ENCODE results near the gene THBS1.

The THBS1 gene

DNA sequence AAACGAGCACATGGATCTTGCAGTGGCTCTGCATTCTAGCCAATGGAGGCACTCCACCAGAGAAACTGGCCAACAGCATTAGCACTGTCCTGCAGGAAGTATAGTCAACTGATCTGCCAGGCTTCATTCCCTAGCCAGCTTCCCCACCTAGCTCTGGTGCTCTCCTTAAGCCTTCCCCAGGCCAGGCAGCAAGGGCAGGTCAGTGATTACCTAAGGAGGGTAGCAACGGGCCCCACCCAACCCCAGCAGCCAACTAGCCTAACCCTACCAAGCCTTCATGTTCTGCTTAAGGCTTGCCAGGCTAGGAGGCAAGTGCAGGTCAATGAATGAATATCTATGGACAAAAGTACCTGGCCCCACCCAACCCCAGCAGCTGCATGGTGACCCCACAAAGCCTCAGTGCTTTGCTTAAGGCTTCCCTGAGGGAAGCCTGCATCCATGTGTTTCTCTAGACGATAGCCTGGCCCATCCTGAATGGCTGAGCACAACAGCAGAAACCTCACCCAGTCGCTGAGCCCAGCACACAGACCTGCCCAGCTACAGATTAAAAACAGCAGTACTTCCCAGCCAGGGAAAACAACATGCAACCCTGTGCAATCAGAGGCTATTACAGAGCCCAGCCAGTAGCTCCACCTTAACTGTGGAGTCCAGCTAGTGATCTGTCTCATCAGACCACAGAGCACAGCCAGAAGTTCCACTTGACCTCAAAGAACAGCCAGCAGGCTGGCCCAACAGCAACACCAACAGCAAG, 28.5 kb downstream of the THBS1 start:
- Histone ChIP-seq H2AFZ (ENCODE audit: low read depth, low read length) (no peak overlapping the region), H3K4me1 (ENCODE audit: insufficient read depth, low read length) (no peaks in the 10 kb centered on the region), H3K4me3 (ENCODE audit: low read length) (no peak overlapping the region), H3K27me3 (ENCODE audit: insufficient read depth, low read length) (no peaks in the 10 kb centered on the region), H3K36me3 (ENCODE audit: insufficient read depth, low read length) (no peaks in the 10 kb centered on the region), H3K9me3 (ENCODE audit: low read length) (peaks cover 8% of the 10 kb centered on the region)

- no peaks in the 10 kb centered on the region for H3K27me3 ChIP-seq (ENCODE audit: insufficient read depth, low read length)
- H3K9me3 ChIP-seq (ENCODE audit: low read length), result peaks cover 8% of the 10 kb centered on the region
- no peak overlapping the region for H2AFZ ChIP-seq (ENCODE audit: low read depth, low read length)
- H3K36me3 ChIP-seq (ENCODE audit: insufficient read depth, low read length), result no peaks in the 10 kb centered on the region
- H3K4me3 ChIP-seq (ENCODE audit: low read length), result no peak overlapping the region
- no peaks in the 10 kb centered on the region for H3K4me1 ChIP-seq (ENCODE audit: insufficient read depth, low read length)
Observed at GRCh38 chr15:39610665-39611064, 29.8 kb downstream of the THBS1 start.

GRCh38 chr15:39613271-39613670, 32.4 kb downstream of the THBS1 start:
- no peaks in the 10 kb centered on the region for H3K27me3 ChIP-seq (ENCODE audit: insufficient read depth, low read length)
- H3K4me1 ChIP-seq (ENCODE audit: insufficient read depth, low read length), result no peaks in the 10 kb centered on the region
- no peaks in the 10 kb centered on the region for H3K36me3 ChIP-seq (ENCODE audit: insufficient read depth, low read length)
- H3K4me3 ChIP-seq (ENCODE audit: low read length), result no peak overlapping the region
- no peak overlapping the region for H2AFZ ChIP-seq (ENCODE audit: low read depth, low read length)
- H3K9me3 ChIP-seq (ENCODE audit: low read length), result peaks cover 8% of the 10 kb centered on the region

GRCh38 chr15:39613861-39614260, 33.0 kb downstream of the THBS1 start:
- H3K4me3 ChIP-seq (ENCODE audit: low read length), result no peak overlapping the region
- no peak overlapping the region for H2AFZ ChIP-seq (ENCODE audit: low read depth, low read length)
- H3K27me3 ChIP-seq (ENCODE audit: insufficient read depth, low read length), result no peaks in the 10 kb centered on the region
- no peaks in the 10 kb centered on the region for H3K36me3 ChIP-seq (ENCODE audit: insufficient read depth, low read length)
- peaks cover 8% of the 10 kb centered on the region for H3K9me3 ChIP-seq (ENCODE audit: low read length)
- no peaks in the 10 kb centered on the region for H3K4me1 ChIP-seq (ENCODE audit: insufficient read depth, low read length)

GRCh38 chr15:39616731-39617455, 36.0 kb downstream of the THBS1 start:
- Histone ChIP-seq H3K9me3 (ENCODE audit: low read length) (peaks cover 2% of the 10 kb centered on the region), H3K4me3 (ENCODE audit: low read length) (no peak overlapping the region), H2AFZ (ENCODE audit: low read depth, low read length) (no peak overlapping the region), H3K27me3 (ENCODE audit: insufficient read depth, low read length) (no peaks in the 10 kb centered on the region), H3K4me1 (ENCODE audit: insufficient read depth, low read length) (no peaks in the 10 kb centered on the region), H3K36me3 (ENCODE audit: insufficient read depth, low read length) (no peaks in the 10 kb centered on the region)

GRCh38 chr15:39618063-39618823, 37.4 kb downstream of the THBS1 start:
- Histone ChIP-seq H3K27me3 (ENCODE audit: insufficient read depth, low read length) (no peaks in the 10 kb centered on the region), H3K9me3 (ENCODE audit: low read length) (peaks cover 2% of the 10 kb centered on the region), H3K36me3 (ENCODE audit: insufficient read depth, low read length) (no peaks in the 10 kb centered on the region), H3K4me3 (ENCODE audit: low read length) (no peak overlapping the region), H2AFZ (ENCODE audit: low read depth, low read length) (no peak overlapping the region), H3K4me1 (ENCODE audit: insufficient read depth, low read length) (no peaks in the 10 kb centered on the region)

GRCh38 chr15:39621210-39621609, 40.3 kb downstream of the THBS1 start:
- no peaks in the 10 kb centered on the region for H3K36me3 ChIP-seq (ENCODE audit: insufficient read depth, low read length)
- H3K27me3 ChIP-seq (ENCODE audit: insufficient read depth, low read length), result no peaks in the 10 kb centered on the region
- no peaks in the 10 kb centered on the region for H3K4me1 ChIP-seq (ENCODE audit: insufficient read depth, low read length)
- no peak overlapping the region for H2AFZ ChIP-seq (ENCODE audit: low read depth, low read length)
- H3K4me3 ChIP-seq (ENCODE audit: low read length), result no peak overlapping the region
- H3K9me3 ChIP-seq (ENCODE audit: low read length), result peaks cover under 1% of the 10 kb centered on the region

DNA sequence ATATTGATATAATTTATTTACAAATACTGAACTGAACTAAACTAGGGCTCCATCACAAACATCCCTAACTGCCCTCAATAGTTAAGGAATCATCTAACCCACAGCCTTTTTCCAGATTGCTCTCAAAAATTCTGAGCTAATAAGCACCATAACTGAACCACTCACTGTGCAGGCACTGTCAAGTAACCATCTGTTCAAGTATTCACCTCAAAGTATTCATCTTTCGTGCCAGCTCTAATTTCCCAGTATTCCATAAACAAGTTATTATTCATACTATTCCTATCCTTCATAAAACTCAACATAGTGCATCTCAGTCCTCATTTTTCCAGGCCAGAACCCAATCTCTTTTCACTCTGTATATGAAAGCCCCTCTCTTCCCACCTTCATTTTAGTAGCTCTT, 41.1 kb downstream of the THBS1 start:
- Histone ChIP-seq H3K4me1 (ENCODE audit: insufficient read depth, low read length) (no peaks in the 10 kb centered on the region), H3K9me3 (ENCODE audit: low read length) (peaks cover 4% of the 10 kb centered on the region), H3K27me3 (ENCODE audit: insufficient read depth, low read length) (no peaks in the 10 kb centered on the region), H2AFZ (ENCODE audit: low read depth, low read length) (no peak overlapping the region), H3K4me3 (ENCODE audit: low read length) (no peak overlapping the region), H3K36me3 (ENCODE audit: insufficient read depth, low read length) (no peaks in the 10 kb centered on the region)

DNA sequence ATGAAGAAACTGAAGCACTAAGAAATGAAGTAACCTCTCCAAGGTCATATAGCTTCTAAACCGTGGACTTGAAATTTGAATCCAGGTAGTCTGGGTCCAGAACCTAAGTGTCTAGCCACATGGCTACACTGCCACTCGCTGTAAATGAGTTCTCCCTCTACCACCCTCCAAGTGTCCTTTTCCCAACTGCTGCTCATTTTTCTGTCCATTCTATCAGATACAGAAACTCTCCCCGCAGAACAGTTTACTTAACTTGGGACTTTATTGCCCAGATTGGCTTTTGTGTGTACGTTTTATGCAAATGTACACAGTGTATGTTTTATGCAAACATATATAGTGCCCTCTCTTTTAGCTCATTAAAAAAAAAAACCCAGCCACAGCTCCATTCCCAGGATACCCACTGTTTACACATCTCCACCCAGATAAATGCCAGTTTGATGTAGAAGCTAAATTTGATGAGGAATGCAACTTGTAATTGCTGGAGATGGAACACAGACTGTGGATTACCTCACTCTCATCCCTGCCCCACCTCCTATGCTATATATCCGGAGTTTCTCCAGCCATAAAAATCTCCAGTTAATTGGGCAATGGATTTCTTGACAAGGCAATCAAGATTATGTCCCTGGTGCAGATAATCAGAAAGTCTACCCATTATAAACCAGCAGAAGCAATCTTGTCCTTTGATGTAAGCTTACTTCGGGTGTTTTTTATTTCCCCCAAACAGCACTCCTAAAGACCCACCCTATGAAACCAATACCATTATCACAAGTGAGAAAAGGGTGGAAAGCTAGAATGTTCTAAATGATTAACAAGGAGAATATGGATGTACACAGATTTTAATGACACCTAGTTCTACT, 42.0 kb downstream of the THBS1 start:
- Histone ChIP-seq H3K27me3 (ENCODE audit: insufficient read depth, low read length) (no peaks in the 10 kb centered on the region), H3K4me3 (ENCODE audit: low read length) (no peak overlapping the region), H2AFZ (ENCODE audit: low read depth, low read length) (no peak overlapping the region)

GRCh38 chr15:39623529-39623931, 42.7 kb downstream of the THBS1 start:
- Histone ChIP-seq H3K9me3 (ENCODE audit: low read length) (peaks cover 5% of the 10 kb centered on the region), H3K4me1 (ENCODE audit: insufficient read depth, low read length) (no peaks in the 10 kb centered on the region), H3K36me3 (ENCODE audit: insufficient read depth, low read length) (no peaks in the 10 kb centered on the region), H3K4me3 (ENCODE audit: low read length) (no peak overlapping the region), H3K27me3 (ENCODE audit: insufficient read depth, low read length) (no peaks in the 10 kb centered on the region), H2AFZ (ENCODE audit: low read depth, low read length) (no peak overlapping the region)

More for the DNA sequence above, 42.0 kb downstream of the THBS1 start:
- no peaks in the 10 kb centered on the region for H3K4me1 ChIP-seq (ENCODE audit: insufficient read depth, low read length)
- H3K36me3 ChIP-seq (ENCODE audit: insufficient read depth, low read length), result no peaks in the 10 kb centered on the region
- H3K9me3 ChIP-seq (ENCODE audit: low read length), result peaks cover 5% of the 10 kb centered on the region

- Histone ChIP-seq H3K9me3 (ENCODE audit: low read length) (peaks cover 5% of the 10 kb centered on the region), H3K4me1 (ENCODE audit: insufficient read depth, low read length) (no peaks in the 10 kb centered on the region), H3K36me3 (ENCODE audit: insufficient read depth, low read length) (no peaks in the 10 kb centered on the region)
Observed at GRCh38 chr15:39624806-39625205, 43.9 kb downstream of the THBS1 start.

GRCh38 chr15:39625451-39625850, 44.6 kb downstream of the THBS1 start:
- H3K27me3 ChIP-seq (ENCODE audit: insufficient read depth, low read length), result no peaks in the 10 kb centered on the region
- H2AFZ ChIP-seq (ENCODE audit: low read depth, low read length), result no peak overlapping the region
- H3K36me3 ChIP-seq (ENCODE audit: insufficient read depth, low read length), result no peaks in the 10 kb centered on the region
- no peak overlapping the region for H3K4me3 ChIP-seq (ENCODE audit: low read length)
- peaks cover 5% of the 10 kb centered on the region for H3K9me3 ChIP-seq (ENCODE audit: low read length)
- H3K4me1 ChIP-seq (ENCODE audit: insufficient read depth, low read length), result no peaks in the 10 kb centered on the region

More at GRCh38 chr15:39624806-39625205, 43.9 kb downstream of the THBS1 start:
- H2AFZ ChIP-seq (ENCODE audit: low read depth, low read length), result no peak overlapping the region
- H3K27me3 ChIP-seq (ENCODE audit: insufficient read depth, low read length), result no peaks in the 10 kb centered on the region
- H3K4me3 ChIP-seq (ENCODE audit: low read length), result no peak overlapping the region
